Left lobe of liver (tissue), 2 donors: ENCODE results near the gene OLFM2. TPM values are rescaled to one million over a fixed set of nuclear protein-coding genes. Genes with fewer than 3 reads are reported as not detected.
A peak's percentile ranks its signal among the peaks of the same experiment; 100 is the strongest.
"Not testable (repeated sequence)": the region's sequence is repeated elsewhere in the genome, so short reads cannot be mapped to it uniquely, and the experiment has no call there.

ENCODE experiments used
- ATAC-seq: fragments of 200-7000 bp; cut with Tn5 transposase; one replicate; pipeline ENCODE4 v1.9.1; 2020; ENCODE audit warnings: mild to moderate bottlenecking, moderate library complexity
- DNase-seq: peaks from one replicate; pipeline ENCODE4 v3.0.0-alpha.2; 2020; ENCODE audit warnings: low spot score
- total RNA-seq: library from RNA; stranded (reverse); gene quantifications from one replicate; pipeline ENCODE4 v1.2.1, GENCODE V29; 2021
- donor health status: DM: no; HTN: no; CAD: no; lungs with moderate emphysema.
- donor health status: DM: no; HTN: yes; CAD: no.

The OLFM2 gene
- total RNA-seq, 1 donor from 2014 or later, result 29.0 TPM

DNA sequence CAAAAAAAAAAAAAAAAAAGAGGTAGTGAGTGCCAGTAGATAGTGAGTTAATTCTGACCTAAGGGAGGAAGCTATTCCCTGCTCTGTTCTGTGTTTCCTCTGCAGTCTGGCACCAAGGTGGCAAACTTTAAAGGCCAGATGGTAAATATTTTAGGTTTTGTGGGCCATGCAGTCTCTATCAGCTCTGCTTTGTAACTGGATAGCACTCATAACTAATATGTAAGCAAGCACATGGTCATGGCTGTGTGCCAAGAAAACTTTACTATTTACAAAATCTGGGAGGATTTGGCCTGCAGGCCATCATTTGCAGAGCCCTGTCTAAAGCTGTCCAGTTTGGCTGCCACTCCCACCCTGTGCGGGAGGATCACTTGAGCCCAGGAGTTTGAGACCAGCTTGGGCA lies 96.9 kb downstream of the OLFM2 start:
- peak; percentile 1 for ATAC-seq
- DNase-seq, result no peak

DNA sequence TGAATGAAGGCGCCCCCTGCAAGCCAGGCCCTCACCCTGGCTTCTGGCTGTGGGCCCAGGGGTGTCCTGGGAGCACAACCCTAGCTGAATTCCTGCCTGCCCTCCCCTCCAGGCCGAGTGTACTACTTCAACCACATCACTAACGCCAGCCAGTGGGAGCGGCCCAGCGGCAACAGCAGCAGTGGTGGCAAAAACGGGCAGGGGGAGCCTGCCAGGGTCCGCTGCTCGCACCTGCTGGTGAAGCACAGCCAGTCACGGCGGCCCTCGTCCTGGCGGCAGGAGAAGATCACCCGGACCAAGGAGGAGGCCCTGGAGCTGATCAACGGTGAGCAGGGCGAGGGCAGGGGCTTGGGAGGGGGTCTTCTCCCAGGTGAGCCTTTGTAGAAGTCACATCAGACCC lies 98.0 kb downstream of the OLFM2 start:
- ATAC-seq (no peak), DNase-seq (no peak)

DNA sequence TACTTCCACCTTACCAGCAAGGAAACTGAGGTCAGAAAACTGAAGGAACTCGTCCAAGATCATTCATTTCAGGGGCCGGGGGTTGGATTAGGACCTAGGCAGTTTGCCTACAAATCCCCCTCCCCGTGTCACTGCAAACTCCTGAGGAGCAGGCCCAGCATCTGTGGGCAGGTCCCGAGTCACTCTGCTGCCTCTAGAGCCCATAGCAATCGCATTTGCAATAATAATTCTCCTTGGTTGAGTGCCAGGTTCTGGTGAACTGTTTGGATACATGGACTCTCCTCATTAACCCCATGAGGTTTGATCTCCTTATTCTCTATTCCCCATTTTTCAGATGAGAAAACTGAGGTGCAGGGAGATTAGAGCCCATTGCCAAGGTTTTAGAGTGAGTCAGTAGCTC lies 100.3 kb downstream of the OLFM2 start:
- DNase-seq (no peak), ATAC-seq (no peak)

DNA sequence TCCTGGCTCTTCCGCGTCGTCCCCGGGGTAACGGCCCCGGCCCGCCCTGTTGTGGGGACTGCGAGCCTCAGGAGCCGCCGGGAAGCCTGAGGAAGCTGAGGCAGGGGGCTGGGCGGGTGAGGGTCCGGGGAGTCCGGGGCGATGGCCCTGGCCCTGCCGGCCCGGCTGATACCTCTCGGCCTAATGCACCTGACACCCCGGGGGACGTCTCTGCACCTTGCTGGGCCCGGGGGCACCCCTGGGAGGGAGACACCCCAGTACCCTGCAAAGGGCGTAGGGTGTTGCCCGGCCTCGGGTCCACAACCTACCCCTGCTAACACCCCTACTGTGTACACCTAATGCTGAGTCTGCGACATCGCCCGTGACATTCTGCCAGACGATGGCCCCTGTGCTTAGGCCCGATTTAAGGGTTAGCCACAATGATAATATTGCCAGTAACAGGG lies 100.8 kb downstream of the OLFM2 start:
- peak; percentile 6 for ATAC-seq

DNA sequence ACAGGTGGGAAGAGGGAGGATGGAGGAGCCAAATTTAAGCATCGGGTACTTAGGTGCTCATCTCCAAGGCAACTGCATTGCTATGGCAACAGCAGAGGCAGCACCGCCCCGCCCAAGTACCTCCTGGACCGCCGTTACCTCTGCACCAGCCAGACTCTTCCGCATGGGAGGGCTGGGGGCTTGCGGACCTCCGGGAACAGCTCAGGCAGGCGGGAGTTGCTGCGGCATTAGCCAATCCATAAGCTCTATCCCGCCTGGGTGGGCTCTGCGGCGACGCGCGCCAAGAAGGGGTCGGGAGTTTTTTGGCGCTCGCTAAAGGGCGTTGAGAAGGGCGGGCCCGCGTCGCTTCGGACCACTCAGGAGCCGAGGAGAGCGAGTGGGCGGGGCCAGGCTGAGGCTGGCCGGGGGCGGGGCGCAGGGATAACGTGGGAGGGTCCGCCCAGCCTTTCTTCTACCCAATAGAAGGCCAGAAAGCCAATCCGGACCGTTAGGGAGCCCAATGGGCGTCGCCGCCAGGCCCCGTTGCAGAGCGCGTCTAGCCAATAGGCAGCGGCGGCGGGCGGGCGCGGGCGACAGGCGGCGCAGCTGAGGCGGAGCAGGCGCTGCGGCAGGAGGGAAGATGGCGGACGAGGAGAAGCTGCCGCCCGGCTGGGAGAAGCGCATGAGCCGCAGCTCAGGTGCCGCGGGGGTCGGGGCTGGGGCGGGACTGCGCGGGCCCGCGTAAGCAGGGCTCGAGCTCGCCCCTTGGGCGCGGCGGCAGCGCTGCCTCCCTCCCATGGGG lies 101.4 kb downstream of the OLFM2 start, which contains the start of gene PIN1:
Gene PIN1 (plus strand): TSS at position 593 of the 781 bp plus-strand sequence. CDS start 27 bp downstream, at position 620.
- peak; percentile 96 for ATAC-seq
- peak; percentile 99 for DNase-seq

More for the DNA sequence above, 100.8 kb downstream of the OLFM2 start:
- DNase-seq, result peak; percentile 58

DNA sequence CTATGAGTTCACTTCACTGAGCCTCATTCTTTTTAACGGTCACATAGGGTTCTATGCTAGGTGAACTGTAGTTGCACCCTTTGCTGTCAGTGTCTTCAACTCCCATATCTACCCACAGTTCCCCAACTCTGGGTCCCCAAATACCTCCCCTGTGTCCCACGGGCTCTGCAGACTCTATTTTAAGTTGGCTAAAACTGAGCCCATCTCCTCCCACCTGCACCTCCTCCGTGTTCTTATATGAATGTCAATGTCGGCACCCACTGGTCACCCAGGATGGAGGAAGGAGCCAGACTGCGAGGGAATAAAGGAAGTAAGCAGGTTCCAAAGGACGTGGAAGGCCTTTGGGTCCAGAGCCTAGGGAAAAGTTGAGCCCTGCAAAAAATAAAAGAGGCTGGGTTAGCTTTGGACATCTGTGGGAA lies 102.0 kb downstream of the OLFM2 start:
- no peak for ATAC-seq
- DNase-seq, result no peak

DNA sequence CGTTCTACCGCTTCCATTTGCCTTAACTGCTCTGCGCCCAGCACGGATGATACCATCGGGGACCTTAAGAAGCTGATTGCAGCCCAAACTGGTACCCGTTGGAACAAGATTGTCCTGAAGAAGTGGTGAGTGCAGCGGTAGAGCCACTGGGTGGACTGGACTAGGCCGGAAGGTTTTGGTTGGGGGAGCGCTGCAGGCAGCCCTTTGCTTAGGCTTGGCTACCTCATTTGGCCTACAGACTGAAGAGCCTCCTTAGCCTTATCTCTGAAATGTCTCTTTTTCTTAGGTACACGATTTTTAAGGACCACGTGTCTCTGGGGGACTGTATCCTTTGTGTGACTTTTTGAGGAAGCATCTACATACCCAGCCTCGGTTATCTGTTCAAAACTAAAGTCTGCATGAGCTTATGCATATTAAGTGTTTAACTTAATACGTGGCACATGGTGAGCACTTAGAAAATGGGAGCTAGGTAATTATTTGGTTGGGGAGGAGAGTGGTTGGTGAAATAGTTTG lies 107.7 kb downstream of the OLFM2 start:
- DNase-seq (no peak), ATAC-seq (no peak)

DNA sequence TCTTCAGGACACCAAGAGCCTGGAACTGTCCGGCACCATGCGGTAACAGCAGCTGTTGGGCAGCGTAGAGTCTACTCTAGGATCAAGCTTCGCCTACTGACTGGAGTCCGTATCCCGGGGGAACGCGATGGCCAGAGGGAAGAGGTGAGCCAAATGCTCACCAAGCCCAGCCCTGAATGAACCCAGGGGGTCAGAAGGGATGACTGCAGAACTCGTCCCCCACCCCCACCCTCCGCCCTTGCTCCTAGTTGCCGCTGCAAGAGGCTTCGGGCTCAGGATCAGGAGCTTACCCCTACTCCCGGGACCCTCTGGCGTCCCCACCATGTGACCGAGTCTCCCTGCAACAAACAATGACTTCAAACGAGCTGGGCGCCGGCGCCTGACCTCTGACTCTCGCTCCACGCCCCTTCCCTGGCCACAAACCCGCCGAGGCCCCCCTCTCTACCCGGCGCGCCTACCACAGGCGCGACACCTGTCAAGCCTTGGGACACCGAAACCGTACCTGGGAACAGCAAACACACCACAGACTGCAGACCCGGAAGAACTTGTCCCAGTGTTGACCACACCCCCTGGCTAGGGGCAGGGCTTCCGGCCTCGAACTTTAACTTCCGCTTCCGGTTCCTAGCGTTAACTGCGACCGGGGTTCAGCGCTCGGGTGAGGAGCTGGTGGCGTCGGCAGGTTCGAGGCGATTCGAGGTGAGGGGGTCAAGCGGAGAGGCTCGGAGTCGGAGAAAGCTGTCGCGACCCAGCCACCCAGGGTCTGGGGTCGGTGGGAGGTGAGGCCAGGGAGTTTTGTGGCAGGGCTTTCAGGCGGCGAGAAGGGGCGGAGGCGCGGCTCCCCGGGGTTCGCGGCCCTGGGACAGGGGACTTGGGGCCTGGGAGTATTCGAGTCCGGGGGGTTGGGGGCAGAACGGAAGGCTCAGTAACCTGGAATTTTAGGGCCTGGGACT lies 108.8 kb downstream of the OLFM2 start, which contains the start of gene UBL5:
Gene UBL5 (plus strand): TSS at position 630 of the 950 bp plus-strand sequence. CDS start 420 bp downstream, outside the sequence.
- ATAC-seq, result peak; percentile 98
- peak; percentile 92 for DNase-seq

DNA sequence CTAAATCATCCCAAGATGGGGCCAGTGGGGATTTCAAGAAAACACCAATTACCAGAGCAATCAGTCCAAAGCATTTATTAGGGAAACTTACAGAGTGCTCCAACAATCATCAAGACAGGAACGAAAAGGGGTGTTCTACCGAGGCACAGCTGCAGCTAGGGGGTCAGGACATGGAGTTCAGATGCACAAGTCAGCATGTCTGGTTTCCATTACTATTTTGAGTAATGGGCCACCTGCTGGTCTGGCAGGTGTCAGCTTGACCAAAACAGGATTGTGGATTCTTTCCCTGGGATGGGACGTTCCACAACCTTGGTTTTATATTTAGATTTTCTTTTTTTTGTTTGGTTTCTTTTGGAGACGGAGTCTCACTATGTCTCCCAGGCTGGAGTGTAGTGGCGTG lies 112.5 kb downstream of the OLFM2 start:
- DNase-seq, result no peak
- no peak for ATAC-seq

DNA sequence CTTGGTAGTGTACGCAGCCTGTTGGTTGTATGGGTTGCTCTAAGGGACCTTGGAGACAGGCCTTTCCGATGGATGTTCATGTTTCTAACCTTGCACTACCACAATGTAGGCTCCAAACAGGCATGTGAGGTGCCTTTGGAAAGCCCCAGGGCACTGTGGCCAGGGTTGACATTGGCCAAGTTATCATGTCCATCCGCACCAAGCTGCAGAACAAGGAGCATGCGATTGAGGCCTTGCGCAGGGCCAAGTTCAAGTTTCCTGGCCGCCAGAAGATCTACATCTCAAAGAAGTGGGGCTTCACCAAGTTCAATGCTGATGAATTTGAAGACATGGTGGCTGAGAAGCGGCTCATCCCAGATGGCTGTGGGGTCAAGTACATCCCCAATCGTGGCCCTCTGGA lies 116.3 kb downstream of the OLFM2 start:
- DNase-seq, ATAC-seq: not testable (repeated sequence)

DNA sequence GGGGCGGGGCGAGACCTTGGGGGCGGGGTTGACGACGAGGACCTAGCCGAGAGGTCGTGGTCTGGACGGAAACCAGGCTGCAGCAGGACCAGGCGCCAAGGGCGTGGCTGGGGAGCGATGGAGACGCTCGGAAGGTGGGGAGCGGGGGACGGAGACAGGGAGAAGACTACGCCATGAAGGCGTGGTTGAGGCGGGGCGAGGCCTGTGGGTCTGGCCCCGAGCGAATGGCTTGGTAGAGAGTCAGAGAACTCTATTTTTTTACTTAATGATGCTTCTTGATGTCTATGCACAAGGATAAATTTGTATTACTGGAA lies 116.8 kb downstream of the OLFM2 start:
- DNase-seq (no peak), ATAC-seq (no peak)

DNA sequence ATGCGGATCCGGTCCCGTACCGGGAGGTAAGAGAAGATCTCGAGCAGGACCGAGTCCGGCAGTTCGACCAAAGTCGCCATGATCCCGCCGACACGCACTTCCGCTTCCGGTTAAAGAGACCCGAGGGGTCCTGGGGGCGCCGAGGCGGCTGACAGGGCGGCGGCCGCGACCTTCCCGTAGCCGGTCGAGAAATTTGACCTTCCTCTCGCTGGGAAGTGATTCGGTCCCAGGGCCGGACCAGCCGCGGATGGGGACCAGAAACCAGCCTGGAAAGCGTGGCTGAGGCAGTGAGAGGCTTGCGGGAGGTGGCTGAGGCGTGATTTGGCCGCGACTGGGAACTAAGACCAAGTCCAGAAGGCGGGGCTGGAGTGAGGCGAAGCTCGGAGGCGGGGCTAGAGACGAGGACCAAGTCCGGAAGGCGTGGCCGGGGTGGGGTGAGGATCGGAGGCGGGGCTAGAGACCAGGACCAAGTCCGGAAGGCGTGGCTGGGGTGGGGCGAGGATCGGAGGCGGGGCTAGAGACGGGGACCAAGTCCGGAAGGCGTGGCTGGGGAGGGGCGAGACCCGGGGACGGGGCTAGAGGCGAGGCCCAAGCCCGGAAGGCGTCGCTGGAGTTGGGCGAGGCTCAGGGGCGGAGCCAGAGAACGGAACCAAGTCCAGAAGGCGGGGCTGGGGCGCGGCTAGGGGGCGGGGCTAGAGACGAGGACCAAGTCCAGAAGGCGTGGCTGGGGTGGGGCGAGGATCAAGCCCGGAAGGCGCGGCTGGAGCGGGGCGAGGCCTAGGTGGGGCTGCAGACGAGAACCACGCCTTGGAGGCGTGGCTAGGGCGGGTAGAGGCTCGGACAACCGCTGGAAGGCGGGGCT lies 117.3 kb downstream of the OLFM2 start, which contains the start of gene FBXL12:
Gene FBXL12 (minus strand): TSS at position 346 of the 862 bp plus-strand sequence. CDS start 266 bp downstream, at position 80.
- peak; percentile 89 for ATAC-seq
- DNase-seq, result peak; percentile 100

DNA sequence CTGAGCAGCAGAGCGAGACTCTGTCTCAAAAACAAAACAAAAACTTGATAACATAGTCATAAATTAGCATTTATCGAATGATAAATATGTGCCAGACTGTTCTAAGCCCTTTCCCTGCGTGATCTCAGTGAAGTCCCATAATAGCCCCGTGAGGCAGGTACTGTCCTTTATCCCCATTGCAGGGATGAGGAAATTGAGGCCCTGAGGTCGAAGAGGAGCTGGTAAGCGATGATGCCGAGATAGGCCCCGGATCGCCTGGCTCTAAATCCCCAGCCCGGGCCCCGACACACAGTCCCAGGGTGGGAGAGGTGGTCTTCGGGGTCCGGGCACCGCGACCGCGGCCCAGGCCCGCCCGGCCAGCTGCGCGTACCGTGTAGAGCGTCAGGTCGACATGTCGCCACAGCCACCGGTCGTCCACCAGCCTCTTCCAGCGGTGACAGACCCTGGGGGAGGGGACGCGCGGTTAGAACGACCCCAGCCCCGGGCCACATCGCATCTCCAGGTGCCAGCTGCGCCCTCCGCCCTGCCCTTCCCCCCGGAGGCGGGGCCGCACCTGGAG lies 118.1 kb downstream of the OLFM2 start:
- no peak for DNase-seq
- ATAC-seq, result no peak

DNA sequence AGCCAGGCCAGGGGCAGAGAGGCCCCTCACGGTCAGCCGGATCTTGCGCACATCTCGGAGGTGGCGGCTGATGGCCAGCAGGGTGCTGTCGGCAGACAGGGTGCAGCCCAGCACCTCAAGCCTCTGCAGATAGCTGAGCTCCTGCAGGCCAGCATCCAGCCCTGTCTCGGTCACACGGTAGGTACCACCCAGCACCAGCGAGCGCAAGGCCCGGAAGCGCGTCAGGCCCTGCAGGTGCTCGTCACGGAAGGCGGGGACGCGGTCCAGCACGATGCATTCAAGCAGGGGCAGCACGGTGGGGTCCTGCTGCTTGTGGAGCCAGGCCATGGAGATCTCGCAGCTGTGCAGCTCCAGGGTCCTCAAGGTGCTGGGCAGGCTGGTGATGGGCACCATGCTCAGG lies 125.2 kb downstream of the OLFM2 start:
- ATAC-seq (no peak), DNase-seq (no peak)

DNA sequence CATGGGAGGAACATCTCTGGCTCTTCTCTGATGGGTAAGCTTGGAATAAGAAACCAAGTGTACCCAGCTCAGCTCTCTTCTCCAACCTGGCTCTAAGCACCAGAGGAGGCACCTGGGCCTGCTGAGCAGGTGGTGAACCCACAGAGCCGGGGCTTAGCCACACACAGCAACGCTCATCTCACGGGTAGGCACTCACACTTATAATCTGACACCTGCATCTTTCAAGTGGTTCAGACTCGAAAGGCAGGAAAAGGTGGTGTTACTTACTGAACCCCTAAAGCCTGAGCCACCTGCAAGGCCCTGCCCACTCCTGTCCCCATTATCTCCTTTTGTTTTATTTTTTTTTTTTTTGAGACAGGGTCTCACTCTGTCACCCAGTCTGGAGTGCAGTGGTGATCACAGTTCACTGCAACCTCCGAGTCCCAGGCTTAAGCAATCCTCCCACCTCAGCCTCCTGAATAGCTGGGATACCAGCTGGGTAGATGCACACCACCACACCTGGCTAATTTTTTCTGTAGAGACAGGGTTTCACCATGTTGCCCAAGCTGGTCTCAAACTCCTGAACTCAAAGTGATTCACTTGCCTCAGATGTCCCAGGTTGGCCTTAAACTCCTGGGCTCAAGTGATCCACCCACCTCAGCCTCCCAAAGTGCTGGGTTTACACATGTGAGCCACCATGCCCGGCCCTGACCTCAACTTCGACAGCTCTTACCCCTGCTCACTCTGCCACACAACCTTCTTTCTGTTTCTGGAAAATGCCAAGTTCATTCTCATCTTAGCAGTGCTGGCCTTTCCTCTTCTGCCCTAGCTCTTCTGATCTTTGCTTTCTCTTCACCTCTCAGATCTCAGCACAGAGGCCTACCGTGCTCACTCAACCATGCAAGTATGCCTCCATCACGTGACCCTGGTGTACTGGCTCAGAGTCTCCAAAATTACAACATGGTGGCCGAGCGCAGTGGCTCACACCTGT lies 127.2 kb downstream of the OLFM2 start:
- ATAC-seq, result no peak
- no peak for DNase-seq

DNA sequence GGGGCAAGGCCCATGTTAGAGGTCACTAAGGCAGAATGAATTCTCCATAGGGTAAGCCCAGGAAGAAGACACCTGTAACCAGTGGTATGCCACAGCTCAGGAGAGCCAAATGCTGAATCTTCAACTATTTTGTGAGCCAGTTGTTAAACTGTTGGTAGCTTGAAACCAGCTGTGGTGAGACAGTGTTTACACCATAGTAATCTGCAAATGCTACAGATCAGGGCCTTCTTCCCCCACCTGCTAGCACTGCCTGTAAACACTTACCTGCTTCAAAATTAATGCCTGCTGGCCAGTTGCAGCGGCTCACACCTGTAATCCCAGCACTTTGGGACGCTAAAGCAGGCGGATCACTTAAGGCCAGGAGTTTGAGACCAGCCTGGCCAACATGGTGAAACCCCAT lies 129.5 kb downstream of the OLFM2 start:
- ATAC-seq (no peak), DNase-seq (no peak)
